SK-N-SH treated with all-trans-retinoic acid at 6 μM for 48 hours (cell line): Measurements from ENCODE around the gene RALGAPB.
A peak's percentile ranks its signal among the peaks of the same experiment; 100 is the strongest.
"Not testable (repeated sequence)": the region's sequence is repeated elsewhere in the genome, so short reads cannot be mapped to it uniquely, and the experiment has no call there.

Experiments
- ATAC-seq: fragments of 200-7000 bp; cut with Tn5 transposase; 3 replicates; pipeline ENCODE4 v1.9.1; 2020; ENCODE audit warnings: mild to moderate bottlenecking, moderate library complexity
- ARNTL ChIP-seq: fragments of 450-650 bp; formaldehyde crosslinking; IDR thresholded peaks from 2 replicates; pipeline ENCODE4 v1.5.0; 2020; ENCODE audit warnings: low read depth, mild to moderate bottlenecking, moderate library complexity, borderline replicate concordance
- CSDC2 ChIP-seq: fragments of 250-450 bp; sonication (Bioruptor Pico); IDR thresholded peaks from 2 replicates; pipeline ENCODE4 v1.5.0; 2020; ENCODE audit warnings: mild to moderate bottlenecking, moderate library complexity
- ESRRG ChIP-seq: fragments of 250-450 bp; sonication (Bioruptor Pico); IDR thresholded peaks from 2 replicates; pipeline ENCODE4 v1.6.1; 2021; ENCODE audit warnings: mild to moderate bottlenecking
- GLIS3 ChIP-seq: fragments of 250-450 bp; sonication (Bioruptor Pico); IDR thresholded peaks from 2 replicates; pipeline ENCODE4 v1.5.0; 2020; ENCODE audit warnings: mild to moderate bottlenecking, moderate library complexity
- ISL1 ChIP-seq: fragments of 250-450 bp; sonication (Bioruptor Pico); IDR thresholded peaks from 2 replicates; pipeline ENCODE4 v2.1.2; 2022; ENCODE audit warnings: mild to moderate bottlenecking, moderate library complexity
- POU6F1 ChIP-seq: fragments of 250-450 bp; sonication (Bioruptor Pico); IDR thresholded peaks from 2 replicates; pipeline ENCODE4 v1.8.0; 2021; ENCODE audit warnings: low read depth, mild to moderate bottlenecking, moderate library complexity, borderline replicate concordance
- PPARA ChIP-seq: fragments of 250-450 bp; sonication (Bioruptor Pico); IDR thresholded peaks from 2 replicates; pipeline ENCODE4 v1.5.0; 2020; ENCODE audit warnings: mild to moderate bottlenecking, borderline replicate concordance
- RARB ChIP-seq: fragments of 250-450 bp; sonication (Bioruptor Pico); IDR thresholded peaks from 2 replicates; pipeline ENCODE4 v1.8.0; 2021; ENCODE audit warnings: mild to moderate bottlenecking, moderate library complexity
- SNAI2 ChIP-seq: fragments of 250-450 bp; sonication (Bioruptor Pico); IDR thresholded peaks from 2 replicates; pipeline ENCODE4 v1.5.0; 2020; ENCODE audit warnings: mild to moderate bottlenecking, moderate library complexity
- TSHZ2 ChIP-seq: fragments of 250-450 bp; sonication (Bioruptor Pico); IDR thresholded peaks from 2 replicates; pipeline ENCODE4 v1.5.0; 2020; ENCODE audit warnings: mild to moderate bottlenecking, moderate library complexity
- ZC3H10 ChIP-seq: fragments of 250-450 bp; sonication (Bioruptor Pico); IDR thresholded peaks from 2 replicates; pipeline ENCODE4 v1.5.1; 2021; ENCODE audit warnings: mild to moderate bottlenecking, moderate library complexity
- ZFP3 ChIP-seq: fragments of 250-450 bp; sonication (Bioruptor Pico); IDR thresholded peaks from 2 replicates; pipeline ENCODE4 v1.5.0; 2020; ENCODE audit warnings: mild to moderate bottlenecking, moderate library complexity
- ZNF565 ChIP-seq: fragments of 450-650 bp; formaldehyde crosslinking; conservative IDR thresholded peaks from 2 replicates; pipeline ENCODE4 v1.5.0; 2020; ENCODE audit warnings: low read depth, mild to moderate bottlenecking, moderate library complexity
- ZNF8 ChIP-seq: fragments of 450-650 bp; formaldehyde crosslinking; IDR thresholded peaks from 2 replicates; pipeline ENCODE4 v1.5.0; 2020; ENCODE audit warnings: mild to moderate bottlenecking, moderate library complexity
- TF ChIP-seq, protein P1 (sequence below): fragments of 250-450 bp; sonication (Bioruptor Pico); IDR thresholded peaks from 2 replicates; pipeline ENCODE4 v1.8.0; 2020; ENCODE audit warnings: mild to moderate bottlenecking, moderate library complexity, borderline replicate concordance

Gene RALGAPB

DNA sequence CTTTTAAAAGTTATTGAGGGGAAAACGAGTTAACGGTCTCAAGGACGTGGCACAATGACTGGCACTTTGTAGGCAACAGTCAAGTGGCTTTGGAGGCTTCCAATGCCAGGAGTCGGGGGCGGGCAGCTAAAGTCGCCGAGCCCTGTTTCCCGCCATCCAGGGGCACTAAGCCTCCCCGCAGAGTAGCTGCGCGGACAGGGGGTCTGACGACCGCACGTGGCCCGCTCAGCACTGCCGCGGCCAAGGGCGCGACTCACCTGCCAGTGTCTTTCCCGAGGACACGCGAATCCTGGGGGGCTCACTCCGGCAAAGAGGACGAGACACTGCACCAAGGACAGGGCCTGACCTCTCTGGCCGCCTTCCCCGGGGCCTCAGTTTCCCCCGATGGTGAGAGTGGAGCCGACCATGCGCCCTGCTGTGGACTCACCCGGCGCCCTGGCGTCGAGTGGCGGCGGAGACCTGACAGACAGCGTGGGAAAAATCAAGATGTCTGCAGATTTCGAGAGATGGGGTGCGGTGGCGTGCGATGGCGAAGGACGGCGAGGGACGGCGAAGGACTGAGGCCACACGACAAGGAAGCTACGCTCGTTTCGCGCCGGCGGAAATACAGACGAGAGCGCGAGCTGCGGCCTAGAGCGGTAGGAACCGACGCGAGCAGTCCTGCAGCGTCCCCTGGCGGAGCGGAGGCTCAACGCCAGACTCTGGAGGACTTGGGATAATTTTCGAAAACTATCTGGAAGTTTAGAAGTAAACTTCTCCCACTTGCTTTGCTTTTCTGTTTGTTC is 37.7 kb upstream of the RALGAPB start, which contains the start of gene SNHG17:
TSS of gene SNHG17 (minus strand) at position 559 of the 785 bp plus-strand sequence.
- peak; percentile 86 for ATAC-seq
- TF ChIP-seq SNAI2 (CRISPR knock-in tag) (no peak), ZFP3 (CRISPR knock-in tag) (peak; percentile 68; the same call in 1 of the 2 replicates), TSHZ2 (peak; percentile 68; the same call in 1 of the 2 replicates), CSDC2 (CRISPR knock-in tag) (0 out of 2 replicates have a peak, but pooled peaks have one; percentile 74), GLIS3 (CRISPR knock-in tag) (0 out of 2 replicates have a peak, but pooled peaks have one; percentile 64)
- TF ChIP-seq, protein P1, sequence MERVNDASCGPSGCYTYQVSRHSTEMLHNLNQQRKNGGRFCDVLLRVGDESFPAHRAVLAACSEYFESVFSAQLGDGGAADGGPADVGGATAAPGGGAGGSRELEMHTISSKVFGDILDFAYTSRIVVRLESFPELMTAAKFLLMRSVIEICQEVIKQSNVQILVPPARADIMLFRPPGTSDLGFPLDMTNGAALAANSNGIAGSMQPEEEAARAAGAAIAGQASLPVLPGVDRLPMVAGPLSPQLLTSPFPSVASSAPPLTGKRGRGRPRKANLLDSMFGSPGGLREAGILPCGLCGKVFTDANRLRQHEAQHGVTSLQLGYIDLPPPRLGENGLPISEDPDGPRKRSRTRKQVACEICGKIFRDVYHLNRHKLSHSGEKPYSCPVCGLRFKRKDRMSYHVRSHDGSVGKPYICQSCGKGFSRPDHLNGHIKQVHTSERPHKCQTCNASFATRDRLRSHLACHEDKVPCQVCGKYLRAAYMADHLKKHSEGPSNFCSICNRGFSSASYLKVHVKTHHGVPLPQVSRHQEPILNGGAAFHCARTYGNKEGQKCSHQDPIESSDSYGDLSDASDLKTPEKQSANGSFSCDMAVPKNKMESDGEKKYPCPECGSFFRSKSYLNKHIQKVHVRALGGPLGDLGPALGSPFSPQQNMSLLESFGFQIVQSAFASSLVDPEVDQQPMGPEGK (CRISPR knock-in tag) = no peak

DNA sequence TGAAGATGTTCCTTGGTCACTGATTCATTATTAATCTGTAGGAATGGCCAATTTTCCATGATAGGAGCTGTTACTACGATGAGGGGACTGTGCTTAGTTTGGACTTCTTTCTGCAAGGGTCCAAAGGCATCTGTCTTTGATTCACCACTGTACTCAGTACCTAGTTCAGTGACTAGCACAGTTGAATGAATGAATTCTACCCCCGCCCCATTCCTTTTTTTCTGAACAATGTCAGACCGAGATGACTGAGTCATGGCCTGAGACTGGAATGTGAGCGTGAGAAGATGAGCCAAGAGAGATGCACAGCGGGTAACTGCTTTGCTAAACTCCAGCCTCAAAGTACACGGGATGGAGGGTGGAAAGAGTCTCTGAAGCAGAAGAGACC is 37.1 kb upstream of the RALGAPB start:
- no peak for TF ChIP-seq POU6F1 (CRISPR knock-in tag)
- peak; percentile 55 for ATAC-seq

DNA sequence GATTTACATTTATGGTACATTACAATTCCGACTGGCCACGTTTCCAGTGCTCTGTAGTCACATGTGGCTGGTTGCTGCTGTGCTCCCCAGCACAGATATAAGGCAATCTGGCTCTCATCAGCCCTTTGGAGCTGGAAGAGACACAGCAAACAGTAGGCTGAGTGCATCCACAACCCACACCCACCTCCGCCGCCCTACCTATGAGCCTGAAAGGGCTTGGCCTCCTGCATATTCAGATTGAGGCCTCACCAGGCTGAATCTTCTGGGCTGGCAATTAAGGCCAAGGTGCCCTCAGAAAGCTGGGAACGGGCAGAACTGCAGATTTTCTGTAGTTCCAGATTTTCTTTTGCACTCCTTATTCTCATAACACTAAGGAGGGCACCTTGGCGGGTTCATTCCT is 34.8 kb upstream of the RALGAPB start:
- TF ChIP-seq ARNTL (CRISPR knock-in tag) = no peak
- TF ChIP-seq ESRRG (CRISPR knock-in tag) = no peak
- TF ChIP-seq GLIS3 (CRISPR knock-in tag) = no peak
- no peak for TF ChIP-seq TSHZ2
- TF ChIP-seq CSDC2 (CRISPR knock-in tag) = no peak
- no peak for TF ChIP-seq ZNF565
- TF ChIP-seq PPARA (CRISPR knock-in tag) = no peak
- no peak for ATAC-seq

DNA sequence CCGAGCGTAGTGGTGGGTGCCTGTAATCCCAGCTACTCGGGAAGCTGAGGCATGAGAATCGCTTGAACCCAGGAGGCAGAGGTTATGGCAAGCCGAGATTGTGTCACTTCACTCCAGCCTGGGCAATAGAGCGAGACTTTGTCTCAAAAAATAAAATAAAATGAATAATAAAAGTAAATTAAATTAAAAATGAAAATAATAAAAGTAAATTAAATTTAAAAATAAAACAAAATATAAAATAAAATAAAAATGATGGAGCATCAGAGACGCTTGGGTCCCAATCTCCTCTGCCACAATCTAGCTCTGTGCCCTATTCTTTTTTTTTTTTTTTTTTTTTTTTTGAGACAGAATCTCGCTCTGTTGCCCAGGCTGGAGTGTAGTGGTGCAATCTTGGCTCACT is 31.5 kb upstream of the RALGAPB start:
- ATAC-seq = not testable (repeated sequence)

DNA sequence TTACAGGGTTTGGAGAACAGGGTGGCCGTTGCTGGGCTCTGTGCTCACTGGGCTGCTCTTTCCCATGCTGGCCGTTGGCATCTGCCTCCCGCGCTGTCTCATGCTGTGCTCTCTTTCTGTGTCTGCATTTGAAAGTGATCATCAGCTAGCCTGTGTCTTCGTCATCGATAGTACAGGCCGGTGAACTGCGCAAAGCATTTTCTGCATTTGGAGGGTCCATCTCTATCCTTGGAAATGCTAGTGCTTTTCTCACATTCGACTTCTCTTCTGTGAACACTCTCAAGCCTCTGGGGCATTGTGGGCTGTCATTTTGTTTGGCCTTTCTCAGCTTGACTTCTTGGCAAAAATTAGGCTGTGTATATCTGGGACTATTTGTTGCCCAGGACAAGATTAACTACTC is 30.7 kb upstream of the RALGAPB start:
- TF ChIP-seq ZC3H10 (CRISPR knock-in tag) (no peak), CSDC2 (CRISPR knock-in tag) (no peak), ISL1 (CRISPR knock-in tag) (no peak), POU6F1 (CRISPR knock-in tag) (no peak), TSHZ2 (no peak), ZNF565 (no peak), RARB (CRISPR knock-in tag) (no peak), PPARA (CRISPR knock-in tag) (no peak), ZNF8 (no peak)
- TF ChIP-seq, all 23 proteins: peak for 0
- no peak for ATAC-seq
